Pancreas (tissue), 10 donors: Measurements from ENCODE around the gene LRRC31. TPM values are rescaled to one million over a fixed set of nuclear protein-coding genes. Genes with fewer than 3 reads are reported as not detected.

Experiments used
- ATAC-seq, 4 donors: fragments of 200-7000 bp; cut with Tn5 transposase; one replicate each; pipeline versions ENCODE4 v1.8.0 to v1.9.1; 2020; ENCODE audit warnings: mild to moderate bottlenecking in 4 of 4, moderate library complexity in 4 of 4
- DNase-seq, 6 donors: peaks; one replicate each; pipeline ENCODE4 v3.0.0-alpha.2; 2020
- FAIRE-seq: peaks from 2 replicates; lab custom pipeline; 2012; peaks lifted over from hg19 to GRCh38; lab: Jason Lieb, UNC
- H3K27ac ChIP-seq, 4 donors: fragments of 200-600 bp; sonication (generic); 1 replicate in 3 of 4; 2 replicates in 1 of 4; pipeline versions ENCODE4 v1.5.0 to v1.8.0; 2020
- H3K27me3 ChIP-seq, 4 donors: fragments of 200-600 bp; one replicate each; pipeline ENCODE4 v1.8.0; 2021
- H3K36me3 ChIP-seq, 3 donors: fragments of 200-600 bp; sonication (generic) in 1 of 3; one replicate each; pipeline versions ENCODE4 v1.5.0 to v1.8.0; 2020 to 2021
- H3K4me1 ChIP-seq, 3 donors: fragments of 200-600 bp; one replicate each; pipeline ENCODE4 v1.8.0; 2021
- H3K4me3 ChIP-seq, 4 donors: fragments of 200-600 bp; sonication (generic) in 2 of 4; one replicate each; pipeline versions ENCODE4 v1.5.0 to v1.8.0; 2020 to 2021
- H3K9me3 ChIP-seq, 4 donors: fragments of 200-600 bp; one replicate each; pipeline ENCODE4 v1.8.0; 2021
- WGBS, 2 donors: extraction: QIAGEN DNeasy Blood & Tissue Kit; methylation state at CpG; one replicate each; pipeline ENCODE4 v1.1.7; 2013; 5-methylcytosine and 5-hydroxymethylcytosine counted together
- intact Hi-C, 3 donors: fragments of 100-400 bp; cut with DNase I; formaldehyde crosslinking; loops; one replicate each; pipeline versions ENCODE4 v1.11.1 to v1.14.2; 2022
- polyA plus RNA-seq, 2 donors: library from polyadenylated mRNA; stranded (reverse); fragments of 200-250 nt; gene quantifications; one replicate each; pipeline ENCODE4 v1.2.3, GENCODE V29; 2013
- total RNA-seq, 6 donors: library from RNA; stranded (reverse); fragmentation: NEBNext Ultra II Directional in 4 of 6; extraction: Animal tissue kit (Norgen Biotek cat#: 25700) in 4 of 6; gene quantifications; one replicate each; pipeline versions ENCODE4 v1.2.1 to v1.2.4, GENCODE V29; 2021 to 2023
- TF ChIP-seq, protein P1 (sequence below), 4 donors: fragments of 200-600 bp; sonication (generic) in 3 of 4; IDR thresholded peaks; one replicate each; pipeline versions ENCODE4 v1.5.0 to v1.8.0; 2021; ENCODE audit warnings: antibody characterized with exemption in 4 of 4
- donor health status: healthy with polysubstance abuse.
- donor health status: DM: no; HTN: no; CAD: no; lungs with moderate emphysema.
- donor health status: DM: no; HTN: no; CAD: no.
- donor health status: control.
- donor health status: control.
- donor health status: Bipolar disorder and iron deficiency.
- donor health status: DM: yes; HTN: yes; CAD: no.
- donor health status: DM: no; HTN: no; CAD: no.
- donor health status: DM: no; HTN: no; CAD: no.
- donor health status: DM: yes; HTN: yes; CAD: no.

The LRRC31 gene
- total and polyA plus RNA-seq, 8 donors = 0.19 TPM; not detected in 7

- FAIRE-seq (no peak), DNase-seq (no peak), ATAC-seq (no peak)
- Histone ChIP-seq H3K4me1 (peaks cover 0 to 10% (median 8%) of the 10 kb centered on the region in 3 donors), H3K27ac (no peak overlapping the region), H3K9me3 (no peaks in the 10 kb centered on the region), H3K36me3 (no peaks in the 10 kb centered on the region), H3K4me3 (no peak overlapping the region), H3K27me3 (no peaks in the 10 kb centered on the region)
- TF ChIP-seq, protein P1, sequence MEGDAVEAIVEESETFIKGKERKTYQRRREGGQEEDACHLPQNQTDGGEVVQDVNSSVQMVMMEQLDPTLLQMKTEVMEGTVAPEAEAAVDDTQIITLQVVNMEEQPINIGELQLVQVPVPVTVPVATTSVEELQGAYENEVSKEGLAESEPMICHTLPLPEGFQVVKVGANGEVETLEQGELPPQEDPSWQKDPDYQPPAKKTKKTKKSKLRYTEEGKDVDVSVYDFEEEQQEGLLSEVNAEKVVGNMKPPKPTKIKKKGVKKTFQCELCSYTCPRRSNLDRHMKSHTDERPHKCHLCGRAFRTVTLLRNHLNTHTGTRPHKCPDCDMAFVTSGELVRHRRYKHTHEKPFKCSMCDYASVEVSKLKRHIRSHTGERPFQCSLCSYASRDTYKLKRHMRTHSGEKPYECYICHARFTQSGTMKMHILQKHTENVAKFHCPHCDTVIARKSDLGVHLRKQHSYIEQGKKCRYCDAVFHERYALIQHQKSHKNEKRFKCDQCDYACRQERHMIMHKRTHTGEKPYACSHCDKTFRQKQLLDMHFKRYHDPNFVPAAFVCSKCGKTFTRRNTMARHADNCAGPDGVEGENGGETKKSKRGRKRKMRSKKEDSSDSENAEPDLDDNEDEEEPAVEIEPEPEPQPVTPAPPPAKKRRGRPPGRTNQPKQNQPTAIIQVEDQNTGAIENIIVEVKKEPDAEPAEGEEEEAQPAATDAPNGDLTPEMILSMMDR (IDR thresholded peaks at IDR 0.05) = no peak
- 91 to 96% methylated on average over 3 of the region's 3 CpGs for WGBS, 2 donors
- intact Hi-C loops = no loop called here
Observed at GRCh38 chr3:169867584-169868210, 2.0 kb downstream of the LRRC31 start.

DNA sequence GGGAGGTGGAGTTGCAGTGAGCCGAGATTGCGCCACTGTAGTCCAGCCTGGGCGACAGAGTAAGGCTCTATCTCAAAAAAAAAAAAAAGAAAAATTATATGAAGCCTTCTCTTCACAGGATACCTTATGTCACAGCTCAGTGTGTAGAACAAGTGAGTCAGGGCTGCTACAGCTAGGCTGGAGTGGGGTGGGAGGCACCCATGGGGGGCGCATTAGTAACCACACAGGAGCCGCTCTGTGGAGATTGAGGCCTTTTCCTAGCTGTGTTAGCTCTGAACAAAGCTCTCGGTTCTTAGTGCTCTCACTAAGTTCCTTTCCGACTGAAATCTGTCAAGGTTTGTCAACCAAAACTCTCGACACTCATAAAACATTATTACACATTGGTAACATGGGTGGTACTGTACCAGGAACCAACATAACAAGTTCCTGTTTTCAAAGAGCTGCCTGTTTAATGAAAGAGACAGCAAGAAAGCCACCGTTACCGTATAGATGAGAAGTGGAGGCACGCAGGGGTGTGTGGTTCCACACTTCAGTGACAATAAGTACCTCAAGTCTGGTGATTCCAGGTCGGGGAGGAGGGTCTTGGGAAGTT lies 4.5 kb downstream of the LRRC31 start:
- Histone ChIP-seq H3K4me3 (no peak overlapping the region), H3K9me3 (no peaks in the 10 kb centered on the region), H3K36me3 (no peaks in the 10 kb centered on the region), H3K27ac (no peak overlapping the region), H3K4me1 (peaks cover 0 to 9% (median 7%) of the 10 kb centered on the region in 3 donors), H3K27me3 (no peaks in the 10 kb centered on the region)
- no peak for DNase-seq
- WGBS, 2 donors = 74 to 77% methylated on average over 12 of the region's 12 CpGs
- no peak for ATAC-seq
- TF ChIP-seq, protein P1 (IDR thresholded peaks at IDR 0.05) = no peak
- intact Hi-C loops = no loop called here
- no peak for FAIRE-seq

- no peaks in the 10 kb centered on the region for H3K4me1 ChIP-seq
- H3K9me3 ChIP-seq = no peaks in the 10 kb centered on the region
- TF ChIP-seq, protein P1 (IDR thresholded peaks at IDR 0.05) = no peak
- no peak overlapping the region for H3K27ac ChIP-seq
- intact Hi-C loops = no loop called here
- DNase-seq (no peak), ATAC-seq (no peak), FAIRE-seq (no peak)
- no peaks in the 10 kb centered on the region for H3K27me3 ChIP-seq
- H3K36me3 ChIP-seq = no peaks in the 10 kb centered on the region
- 87% methylated on average over 2 of the region's 2 CpGs for WGBS, 2 donors
- no peak overlapping the region for H3K4me3 ChIP-seq
Observed at GRCh38 chr3:169864270-169864669, 5.5 kb downstream of the LRRC31 start.

- TF ChIP-seq, protein P1 (IDR thresholded peaks at IDR 0.05) = peak; percentile 70 to 83 (median 80)
- no peak overlapping the region for H3K4me3 ChIP-seq
- peak; percentile 88 to 100 (median 96) for ATAC-seq
- no peaks in the 10 kb centered on the region for H3K27me3 ChIP-seq
- FAIRE-seq = no peak
- intact Hi-C loops = no loop called here
- WGBS, 2 donors = 2 to 3% methylated on average over 6 of the region's 6 CpGs
- no peaks in the 10 kb centered on the region for H3K4me1 ChIP-seq
- H3K27ac ChIP-seq = no peak overlapping the region
- H3K9me3 ChIP-seq = no peaks in the 10 kb centered on the region
- DNase-seq = peak in 5 of 6 donors; percentile 33 to 82 (median 48)
- no peaks in the 10 kb centered on the region for H3K36me3 ChIP-seq
Observed at GRCh38 chr3:169863458-169863899, 6.3 kb downstream of the LRRC31 start.

DNA sequence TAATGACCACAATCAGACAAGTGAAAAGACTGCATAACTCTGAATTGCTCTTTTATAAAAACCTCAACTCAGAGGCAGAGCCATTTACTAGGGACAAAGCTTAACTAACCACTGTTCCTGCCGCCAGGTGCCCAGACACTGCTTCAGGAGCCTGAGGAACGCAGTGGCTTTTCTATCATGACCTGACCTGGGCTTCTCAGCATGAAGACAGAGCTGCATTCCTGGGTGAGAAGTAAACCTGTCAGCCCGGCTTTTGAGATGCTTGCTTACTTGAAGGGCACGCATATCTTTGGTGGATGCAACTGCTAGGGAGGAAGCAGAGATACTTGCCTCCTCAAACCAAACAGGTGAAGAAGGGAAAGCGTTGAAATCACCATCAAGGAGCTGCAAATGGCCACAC lies 7.9 kb downstream of the LRRC31 start:
- Histone ChIP-seq H3K27ac (no peak overlapping the region), H3K27me3 (no peaks in the 10 kb centered on the region), H3K4me1 (no peaks in the 10 kb centered on the region), H3K36me3 (no peaks in the 10 kb centered on the region), H3K9me3 (no peaks in the 10 kb centered on the region), H3K4me3 (no peak overlapping the region)
- WGBS, 2 donors = 75 to 77% methylated on average over 5 of the region's 5 CpGs
- FAIRE-seq (no peak), ATAC-seq (no peak), DNase-seq (no peak)
- intact Hi-C loops = no loop called here
- TF ChIP-seq, protein P1 (IDR thresholded peaks at IDR 0.05) = no peak
